ENCODE measurements around the gene SEMA3F.

DNA sequence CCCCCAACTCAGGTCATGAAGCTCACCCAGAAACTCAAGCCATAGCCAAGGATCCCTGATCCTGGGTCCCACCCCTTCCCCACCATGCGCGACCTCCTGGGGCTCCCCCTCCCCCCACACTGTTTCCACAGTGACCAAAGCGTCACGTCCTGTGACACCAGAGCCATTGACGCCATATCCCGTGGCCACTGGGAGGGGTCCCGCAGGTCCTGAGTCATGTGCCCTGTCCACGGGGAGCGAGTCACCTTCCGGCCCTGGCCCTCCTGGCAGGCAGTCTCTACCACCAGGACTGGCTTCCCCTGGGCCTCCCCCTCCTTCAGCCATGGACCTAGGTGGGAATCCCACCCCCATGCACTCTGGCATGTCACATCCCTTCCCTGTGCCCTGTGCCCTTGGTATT is 15.6 kb downstream of the SEMA3F start:
- TF ChIP-seq, protein P1, sequence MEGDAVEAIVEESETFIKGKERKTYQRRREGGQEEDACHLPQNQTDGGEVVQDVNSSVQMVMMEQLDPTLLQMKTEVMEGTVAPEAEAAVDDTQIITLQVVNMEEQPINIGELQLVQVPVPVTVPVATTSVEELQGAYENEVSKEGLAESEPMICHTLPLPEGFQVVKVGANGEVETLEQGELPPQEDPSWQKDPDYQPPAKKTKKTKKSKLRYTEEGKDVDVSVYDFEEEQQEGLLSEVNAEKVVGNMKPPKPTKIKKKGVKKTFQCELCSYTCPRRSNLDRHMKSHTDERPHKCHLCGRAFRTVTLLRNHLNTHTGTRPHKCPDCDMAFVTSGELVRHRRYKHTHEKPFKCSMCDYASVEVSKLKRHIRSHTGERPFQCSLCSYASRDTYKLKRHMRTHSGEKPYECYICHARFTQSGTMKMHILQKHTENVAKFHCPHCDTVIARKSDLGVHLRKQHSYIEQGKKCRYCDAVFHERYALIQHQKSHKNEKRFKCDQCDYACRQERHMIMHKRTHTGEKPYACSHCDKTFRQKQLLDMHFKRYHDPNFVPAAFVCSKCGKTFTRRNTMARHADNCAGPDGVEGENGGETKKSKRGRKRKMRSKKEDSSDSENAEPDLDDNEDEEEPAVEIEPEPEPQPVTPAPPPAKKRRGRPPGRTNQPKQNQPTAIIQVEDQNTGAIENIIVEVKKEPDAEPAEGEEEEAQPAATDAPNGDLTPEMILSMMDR (IDR thresholded peaks at IDR 0.05; ENCODE audit: low read depth, low read length, poor library complexity, severe bottlenecking), result no peak
- no peak for TF ChIP-seq EZH2phosphoT487 (IDR thresholded peaks at IDR 0.05; ENCODE audit: borderline replicate concordance, low read length)
